ENCODE measurements around the gene LMAN2. TPM values are rescaled to one million over a fixed set of nuclear protein-coding genes. Genes with fewer than 3 reads are reported as not detected.

The LMAN2 gene
- total RNA-seq, 3 donors from 2014 or later: 91.9 to 150 (median 139) TPM

GRCh38 chr5:177372034-177372896 is 20.8 kb upstream of the LMAN2 start:
- Histone ChIP-seq H3K4me3 (no peak overlapping the region), H3K9me3 (no peaks in the 10 kb centered on the region), H3K36me3 (ENCODE audit: low read depth) (no peaks in the 10 kb centered on the region), H3K4me1 (ENCODE audit: low read depth) (peaks cover 13% of the 10 kb centered on the region)
- ATAC-seq (no peak), DNase-seq (no peak)
- intact Hi-C loops (cut with DNase I, micrococcal nuclease): no loop called here
- no peak for TF ChIP-seq CTCF (IDR thresholded peaks at IDR 0.05)

- ATAC-seq (no peak), DNase-seq (peak in 1 of 3 donors; percentile 27)
- intact Hi-C loops (cut with DNase I, micrococcal nuclease): no loop called here
Measured at GRCh38 chr5:177371120-177372033, 19.9 kb upstream of the LMAN2 start.

GRCh38 chr5:177370488-177371119 is 19.1 kb upstream of the LMAN2 start:
- Histone ChIP-seq H3K9me3 (no peaks in the 10 kb centered on the region), H3K4me3 (no peak overlapping the region), H3K4me1 (ENCODE audit: low read depth) (peaks cover 21% of the 10 kb centered on the region), H3K36me3 (ENCODE audit: low read depth) (no peaks in the 10 kb centered on the region)
- ATAC-seq (peak; percentile 84), DNase-seq (peak; percentile 87 to 92 (median 88))
- peak; percentile 25 for TF ChIP-seq CTCF (IDR thresholded peaks at IDR 0.05)
- intact Hi-C loops (cut with DNase I, micrococcal nuclease): no loop called here

More at GRCh38 chr5:177371120-177372033, 19.9 kb upstream of the LMAN2 start:
- H3K4me3 ChIP-seq: no peak overlapping the region
- no peak for TF ChIP-seq CTCF (IDR thresholded peaks at IDR 0.05)
- H3K4me1 ChIP-seq (ENCODE audit: low read depth): peaks cover 16% of the 10 kb centered on the region
- no peaks in the 10 kb centered on the region for H3K9me3 ChIP-seq
- no peaks in the 10 kb centered on the region for H3K36me3 ChIP-seq (ENCODE audit: low read depth)

- no peak for ATAC-seq
- intact Hi-C loops (cut with DNase I, micrococcal nuclease): loop anchor here in 1 of 2 donors (10.0 kb wide), 1 partner anchor 55 kb away; the partner anchor contains the start of gene MXD3
- Histone ChIP-seq H3K4me3 (no peak overlapping the region), H3K4me1 (ENCODE audit: low read depth) (peaks cover 21% of the 10 kb centered on the region), H3K9me3 (no peaks in the 10 kb centered on the region), H3K36me3 (ENCODE audit: low read depth) (no peaks in the 10 kb centered on the region)
- TF ChIP-seq CTCF (IDR thresholded peaks at IDR 0.05): no peak
- DNase-seq: no peak
Measured at GRCh38 chr5:177369645-177370440, 18.4 kb upstream of the LMAN2 start.
